Common myeloid progenitor, CD34-positive (primary cell): ENCODE data around the gene OXNAD1.

Experiments used
- CTCF ChIA-PET: fragments of 350-600 bp; sonication (Branson Sonifier 250); formaldehyde crosslinking; loops from one replicate; lab custom pipeline; 2021; ENCODE audit warnings: antibody characterized with exemption; lab: Charles Lee
- POLR2A ChIA-PET: fragments of 350-600 bp; sonication (Branson Sonifier 250); formaldehyde crosslinking; loops from one replicate; lab custom pipeline; 2021; ENCODE audit warnings: antibody characterized with exemption; lab: Charles Lee
- DNase-seq, 3 donors: peaks; one replicate each; pipeline versions ENCODE4 v3.0.0 to v3.0.0-alpha.2; 2013
- H3K27ac ChIP-seq, 2 experiments: 1 replicate in 1 of 2; 2 replicates in 1 of 2; pipeline ENCODE4 v1.7.0; 2013; ENCODE audit warnings: inconsistent platforms in 2 of 2, low read length in 2 of 2, mild to moderate bottlenecking in 2 of 2, low read depth in 1 of 2, moderate library complexity in 1 of 2; ENCODE audit not compliant: severe bottlenecking in 2 of 2, insufficient read depth in 1 of 2, poor library complexity in 1 of 2
- H3K27me3 ChIP-seq, 5 experiments: replicated peaks in 2 of 5; 1 replicate in 3 of 5; 2 replicates in 2 of 5; pipeline versions ENCODE4 v1.6.1 to v1.7.0; 2013; ENCODE audit warnings: low read length in 4 of 5, mild to moderate bottlenecking in 2 of 5, moderate library complexity in 2 of 5, inconsistent platforms in 1 of 5; ENCODE audit not compliant: insufficient read depth in 5 of 5, control insufficient read depth in 4 of 5
- H3K36me3 ChIP-seq, 4 experiments: 1 replicate in 2 of 4; 2 replicates in 2 of 4; pipeline versions ENCODE4 v1.6.1 to v1.7.0; 2013; ENCODE audit warnings: low read length in 3 of 4, control low read depth in 1 of 4, mild to moderate bottlenecking in 1 of 4; ENCODE audit not compliant: control insufficient read depth in 4 of 4, insufficient read depth in 4 of 4
- H3K4me1 ChIP-seq, 4 experiments: 1 replicate in 3 of 4; 2 replicates in 1 of 4; pipeline versions ENCODE4 v1.6.1 to v1.7.1; 2013; ENCODE audit warnings: low read length in 3 of 4, mild to moderate bottlenecking in 3 of 4, control low read depth in 1 of 4, inconsistent platforms in 1 of 4, moderate library complexity in 1 of 4; ENCODE audit not compliant: control insufficient read depth in 4 of 4, insufficient read depth in 4 of 4; ENCODE audit errors: control extremely low read depth in 1 of 4
- H3K4me3 ChIP-seq, 7 experiments: 1 replicate in 4 of 7; 2 replicates in 3 of 7; pipeline versions ENCODE4 v1.5.1 to v1.7.0; 2013; ENCODE audit warnings: mild to moderate bottlenecking in 7 of 7, low read length in 6 of 7, moderate library complexity in 6 of 7, inconsistent platforms in 2 of 7, low read depth in 2 of 7, control low read depth in 1 of 7; ENCODE audit not compliant: insufficient read depth in 4 of 7, control insufficient read depth in 1 of 7; ENCODE audit errors: extremely low read depth in 1 of 7
- H3K9me3 ChIP-seq, 5 experiments: 1 replicate in 4 of 5; 2 replicates in 1 of 5; pipeline versions ENCODE4 v1.6.1 to v1.7.1; 2013; ENCODE audit warnings: low read length in 4 of 5, mild to moderate bottlenecking in 2 of 5, inconsistent platforms in 1 of 5, low read depth in 1 of 5, moderate library complexity in 1 of 5; ENCODE audit not compliant: control insufficient read depth in 4 of 5, insufficient read depth in 2 of 5; ENCODE audit errors: control extremely low read depth in 1 of 5
- WGBS: methylation state at CpG from one replicate; pipeline ENCODE4 v1.1.5; 2013; ENCODE audit not compliant: insufficient coverage; 5-methylcytosine and 5-hydroxymethylcytosine counted together

The OXNAD1 gene

DNA sequence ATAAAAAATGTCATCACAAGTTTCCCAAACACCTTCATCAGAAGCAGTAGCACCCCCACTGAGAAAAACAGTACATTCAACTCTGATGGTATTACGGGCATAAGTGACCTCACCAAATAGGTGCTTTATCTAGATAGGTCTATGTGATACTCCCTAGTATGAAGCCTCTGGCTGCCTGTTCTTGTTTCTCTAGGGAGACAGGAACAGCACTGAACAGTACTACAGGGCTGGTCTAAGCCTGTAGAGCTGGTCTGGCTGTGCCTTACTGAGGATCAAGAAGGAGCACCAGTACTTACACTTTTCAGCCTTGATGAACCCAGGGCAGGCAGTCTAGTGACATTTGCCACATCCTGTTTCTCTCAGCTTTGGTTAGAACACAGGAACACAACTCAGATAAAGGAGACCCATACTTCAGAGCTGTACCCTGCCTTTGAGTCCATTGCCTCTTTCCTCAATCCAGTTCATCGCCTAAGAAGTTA is 35.9 kb downstream of the OXNAD1 start:
- Histone ChIP-seq H3K9me3 (peaks cover 0 to 9% (median 0%) of the 10 kb centered on the region in 5 experiments), H3K27me3 (no peaks in the 10 kb centered on the region), H3K4me3 (peak overlapping the region in 3 of 7 experiments; percentile 1 to 28 (median 22)), H3K4me1 (peaks cover 10 to 58% (median 35%) of the 10 kb centered on the region in 4 experiments), H3K27ac (no peak overlapping the region), H3K36me3 (peaks cover 8 to 63% (median 14%) of the 10 kb centered on the region in 4 experiments)
- peak; percentile 14 to 77 (median 65) for DNase-seq
- CTCF ChIA-PET, result interaction anchor here (0.9 to 6.4 kb wide), 8 partner anchors 10 to 249 kb away, joined by 3 to 37 read pairs (median 4); no protein-coding TSS in a partner anchor
- POLR2A ChIA-PET, result no interaction called here
- 67% methylated on average over 1 of the region's 2 CpGs for WGBS

DNA sequence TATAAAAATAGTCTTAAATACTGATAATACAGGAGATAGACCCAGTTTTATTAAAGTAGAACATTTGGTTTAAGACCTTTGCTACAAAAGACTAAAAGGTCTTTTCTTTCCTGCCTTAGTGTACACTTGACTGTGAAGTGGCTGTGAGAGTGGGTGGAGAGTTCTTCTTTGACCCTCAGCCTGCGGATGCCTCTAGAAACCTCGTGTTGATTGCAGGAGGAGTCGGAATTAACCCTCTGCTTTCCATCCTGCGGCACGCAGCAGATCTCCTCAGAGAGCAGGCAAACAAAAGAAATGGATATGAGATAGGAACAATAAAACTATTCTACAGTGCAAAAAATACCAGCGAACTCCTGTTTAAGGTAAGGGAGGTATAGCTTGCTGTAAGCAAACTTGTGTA is 36.5 kb downstream of the OXNAD1 start:
- H3K4me1 ChIP-seq, result peaks cover 10 to 58% (median 35%) of the 10 kb centered on the region in 4 experiments
- WGBS, result no CpG with 5 or more reads among the region's 6 CpGs
- DNase-seq, result no peak
- H3K27ac ChIP-seq, result no peak overlapping the region
- CTCF ChIA-PET, result interaction anchor here (0.5 to 6.4 kb wide), 6 partner anchors 12 to 249 kb away, joined by 3 to 37 read pairs (median 4); no protein-coding TSS in a partner anchor
- peak overlapping the region in 2 of 7 experiments; percentile 2 to 28 for H3K4me3 ChIP-seq
- H3K27me3 ChIP-seq, result no peaks in the 10 kb centered on the region
- peaks cover 0 to 9% (median 0%) of the 10 kb centered on the region in 5 experiments for H3K9me3 ChIP-seq
- peaks cover 5 to 62% (median 11%) of the 10 kb centered on the region in 4 experiments for H3K36me3 ChIP-seq
- POLR2A ChIA-PET, result no interaction called here

DNA sequence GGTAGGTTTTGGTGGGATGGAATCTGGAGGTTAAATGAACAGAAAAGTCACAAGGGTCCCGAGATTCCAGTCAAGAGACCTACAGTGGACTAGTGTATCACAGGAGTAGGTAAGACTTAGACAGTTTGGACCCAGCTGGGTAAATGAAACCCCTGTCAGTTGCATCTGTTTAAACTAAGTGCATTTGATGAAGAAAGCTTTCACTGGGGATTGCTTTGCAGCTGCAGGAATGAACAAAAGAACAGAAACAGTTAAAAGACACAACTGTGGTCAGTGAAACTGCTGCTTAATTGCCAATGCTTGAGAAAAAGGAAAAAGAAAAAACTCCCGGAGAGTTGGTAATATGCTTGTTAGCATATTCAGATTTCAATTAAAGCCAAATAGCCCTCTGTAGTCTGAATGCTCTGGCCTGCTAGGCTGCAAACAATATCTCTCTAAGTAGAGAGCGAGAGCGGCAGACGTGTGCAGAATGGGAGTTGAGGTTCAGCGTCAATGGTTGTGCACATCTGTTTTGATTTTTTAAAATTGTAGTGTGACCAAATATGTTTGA is 37.1 kb downstream of the OXNAD1 start:
- H3K4me3 ChIP-seq, result no peak overlapping the region
- WGBS, result 100% methylated on average over 1 of the region's 6 CpGs

DNA sequence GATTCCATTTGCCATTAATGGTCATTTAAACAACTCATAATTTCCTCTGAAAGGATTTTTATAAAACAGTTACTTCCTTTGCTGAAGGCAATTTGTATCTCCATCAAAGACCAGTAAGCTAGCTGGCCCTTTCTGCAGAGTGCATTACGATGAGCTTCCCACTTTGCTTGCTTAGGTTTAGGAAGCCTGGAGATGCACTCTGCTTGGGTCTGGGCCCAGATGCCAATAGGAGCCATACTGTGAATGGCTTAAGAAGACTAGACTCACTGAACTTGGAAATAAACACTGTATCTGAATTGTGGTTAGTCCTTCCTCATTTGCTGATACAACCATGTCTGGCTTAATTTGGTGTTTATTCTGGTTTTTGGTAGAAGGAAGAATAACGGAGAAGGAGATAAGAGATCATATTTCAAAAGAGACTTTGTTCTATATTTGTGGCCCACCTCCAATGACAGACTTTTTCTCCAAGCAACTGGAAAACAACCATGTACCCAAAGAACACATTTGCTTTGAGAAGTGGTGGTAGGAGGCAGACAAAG is 38.1 kb downstream of the OXNAD1 start:
- WGBS, result 56% methylated on average over 1 of the region's 2 CpGs
- Histone ChIP-seq H3K4me3 (peak overlapping the region in 1 of 7 experiments; percentile 23), H3K27me3 (no peaks in the 10 kb centered on the region), H3K4me1 (peaks cover 10 to 58% (median 35%) of the 10 kb centered on the region in 4 experiments), H3K9me3 (no peaks in the 10 kb centered on the region), H3K27ac (peak overlapping the region in 1 of 2 experiments; percentile 58), H3K36me3 (peaks cover 0 to 59% (median 3%) of the 10 kb centered on the region in 4 experiments)
- ChIA-PET CTCF (interaction anchor here (0.8 to 6.4 kb wide), 4 partner anchors 8 to 88 kb away, joined by 3 to 37 read pairs (median 8); no protein-coding TSS in a partner anchor), POLR2A (no interaction called here)
- peak; percentile 21 to 71 (median 54) for DNase-seq

More for the DNA sequence above, 37.1 kb downstream of the OXNAD1 start:
- H3K27me3 ChIP-seq, result no peaks in the 10 kb centered on the region
- DNase-seq, result no peak
- no peak overlapping the region for H3K27ac ChIP-seq
- CTCF ChIA-PET, result interaction anchor here (2.7 to 6.4 kb wide), 2 partner anchors 11 to 17 kb away, joined by 12 to 37 read pairs; no protein-coding TSS in a partner anchor
- peaks cover 10 to 58% (median 35%) of the 10 kb centered on the region in 4 experiments for H3K4me1 ChIP-seq
- POLR2A ChIA-PET, result no interaction called here
- peaks cover 0 to 5% (median 0%) of the 10 kb centered on the region in 5 experiments for H3K9me3 ChIP-seq
- H3K36me3 ChIP-seq, result peaks cover 0 to 62% (median 8%) of the 10 kb centered on the region in 4 experiments

DNA sequence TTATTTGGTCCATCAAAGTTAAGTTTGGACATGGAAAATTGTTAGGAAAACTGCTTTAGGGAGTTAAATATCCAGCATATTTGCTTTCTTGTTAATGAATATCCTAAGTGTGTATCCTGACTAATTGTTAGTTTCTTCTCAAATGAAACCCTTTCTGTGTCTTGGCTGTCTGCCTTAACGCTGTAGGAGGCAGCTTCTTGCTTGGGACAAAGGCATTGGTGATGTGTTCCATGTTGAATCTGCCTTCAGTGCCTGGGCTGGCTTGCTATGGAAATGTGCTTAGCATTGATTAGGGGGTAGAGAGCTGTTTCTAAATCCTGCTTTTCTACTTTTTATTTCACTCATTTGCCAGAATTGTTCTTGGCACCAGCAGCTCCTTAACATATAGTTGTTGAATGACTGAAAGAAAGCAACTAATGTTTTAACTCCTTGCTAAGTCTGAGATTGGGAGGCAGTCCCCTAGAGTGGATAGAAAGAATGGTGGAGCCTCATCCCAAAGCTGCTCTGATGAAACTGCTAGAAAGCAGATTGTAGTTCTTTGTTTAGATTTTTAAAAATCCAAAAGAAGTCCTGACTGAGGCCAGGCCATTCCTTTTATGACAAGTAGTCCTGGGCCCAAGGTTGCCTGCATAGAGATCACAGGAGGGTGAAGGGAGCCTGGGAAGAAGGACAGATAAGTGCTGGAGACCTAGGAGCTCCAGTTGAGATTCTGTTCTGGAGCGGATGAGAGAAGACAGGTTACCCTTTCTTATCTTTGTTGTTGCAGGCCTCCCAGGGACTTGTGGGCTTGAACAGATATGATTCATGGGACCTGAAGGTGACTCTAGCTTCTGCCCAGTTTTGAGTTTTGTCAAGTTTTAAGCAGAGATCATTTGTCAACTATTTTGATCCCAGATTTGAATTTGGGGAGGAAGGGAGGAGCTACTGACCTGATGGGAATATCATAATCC is 39.3 kb downstream of the OXNAD1 start:
- Histone ChIP-seq H3K4me3 (no peak overlapping the region), H3K27ac (peak overlapping the region in 1 of 2 experiments; percentile 43), H3K4me1 (peaks cover 10 to 62% (median 36%) of the 10 kb centered on the region in 4 experiments), H3K27me3 (no peaks in the 10 kb centered on the region), H3K9me3 (no peaks in the 10 kb centered on the region), H3K36me3 (peaks cover 0 to 51% (median 3%) of the 10 kb centered on the region in 4 experiments)
- ChIA-PET POLR2A (no interaction called here), CTCF (interaction anchor here (1.4 to 6.4 kb wide), 4 partner anchors 9 to 246 kb away, joined by 5 to 37 read pairs (median 8); no protein-coding TSS in a partner anchor)
- 93% methylated on average over 2 of the region's 2 CpGs for WGBS
- peak; percentile 40 to 77 (median 55) for DNase-seq

DNA sequence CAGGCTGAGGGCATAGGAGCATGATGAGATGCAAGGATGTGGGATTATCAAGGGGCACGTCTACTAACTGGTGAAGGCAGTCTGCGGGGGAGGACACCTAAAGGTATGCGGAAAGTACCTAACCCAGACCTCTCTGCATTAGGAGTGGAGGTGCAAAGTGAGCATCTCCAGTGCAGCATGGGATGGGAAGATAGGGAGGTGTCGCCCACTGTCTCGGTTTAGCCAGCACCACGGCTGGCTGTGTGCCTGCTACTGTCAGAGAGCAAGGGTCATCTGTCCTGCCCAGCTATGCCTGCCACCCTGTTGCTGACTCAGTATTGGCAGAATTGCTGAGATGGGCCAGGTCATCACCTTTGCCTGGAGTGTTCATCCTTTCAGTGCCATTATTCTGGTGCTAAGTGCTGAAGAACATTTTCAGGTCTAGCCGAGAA is 40.1 kb downstream of the OXNAD1 start:
- WGBS, result 98% methylated on average over 7 of the region's 7 CpGs
- ChIA-PET CTCF (interaction anchor here (1.4 to 6.4 kb wide), 4 partner anchors 8 to 245 kb away, joined by 5 to 37 read pairs (median 8); no protein-coding TSS in a partner anchor), POLR2A (no interaction called here)
- Histone ChIP-seq H3K27me3 (no peaks in the 10 kb centered on the region), H3K4me3 (no peak overlapping the region), H3K4me1 (peaks cover 10 to 63% (median 40%) of the 10 kb centered on the region in 4 experiments), H3K36me3 (peaks cover 0 to 51% (median 2%) of the 10 kb centered on the region in 4 experiments), H3K27ac (no peak overlapping the region), H3K9me3 (no peaks in the 10 kb centered on the region)
- no peak for DNase-seq
